Fibroblast of mammary gland (primary cell): ENCODE results near the gene RAB28.

Source experiments
- DNase-seq: peaks from one replicate; pipeline ENCODE4 v3.0.0-alpha.2; 2010; ENCODE audit warnings: low read depth
- H3K4me3 ChIP-seq: 2 replicates; pipeline ENCODE4 v1.5.1; 2011; ENCODE audit warnings: low read depth, mild to moderate bottlenecking, low read length, moderate library complexity; ENCODE audit not compliant: control insufficient read depth
- TF ChIP-seq, protein P1 (sequence below): conservative IDR thresholded peaks from 2 replicates; pipeline ENCODE4 v1.5.1; 2011; ENCODE audit warnings: low read depth, low read length, inconsistent platforms; ENCODE audit not compliant: control insufficient read depth, insufficient read depth

The RAB28 gene

DNA sequence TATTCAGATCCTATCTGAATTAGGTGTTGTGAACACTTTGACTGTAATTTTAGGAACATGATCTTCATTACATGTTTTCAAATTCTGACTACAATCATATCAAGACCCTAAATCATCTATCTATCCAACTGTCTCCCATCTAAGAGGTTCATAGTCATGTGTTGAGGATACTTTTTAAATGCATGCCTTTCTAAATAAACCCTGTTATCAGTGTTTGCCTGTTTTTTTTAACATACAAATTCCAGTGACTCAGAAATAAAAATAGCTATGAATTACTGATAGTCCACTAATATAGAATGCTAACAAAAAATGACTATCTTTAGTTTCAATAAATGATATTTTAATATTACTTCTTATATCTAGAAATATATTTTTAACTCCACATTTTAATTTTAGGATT is 8.0 kb downstream of the RAB28 start:
- H3K4me3 ChIP-seq = no peak overlapping the region
- no peak for DNase-seq
- TF ChIP-seq, protein P1, sequence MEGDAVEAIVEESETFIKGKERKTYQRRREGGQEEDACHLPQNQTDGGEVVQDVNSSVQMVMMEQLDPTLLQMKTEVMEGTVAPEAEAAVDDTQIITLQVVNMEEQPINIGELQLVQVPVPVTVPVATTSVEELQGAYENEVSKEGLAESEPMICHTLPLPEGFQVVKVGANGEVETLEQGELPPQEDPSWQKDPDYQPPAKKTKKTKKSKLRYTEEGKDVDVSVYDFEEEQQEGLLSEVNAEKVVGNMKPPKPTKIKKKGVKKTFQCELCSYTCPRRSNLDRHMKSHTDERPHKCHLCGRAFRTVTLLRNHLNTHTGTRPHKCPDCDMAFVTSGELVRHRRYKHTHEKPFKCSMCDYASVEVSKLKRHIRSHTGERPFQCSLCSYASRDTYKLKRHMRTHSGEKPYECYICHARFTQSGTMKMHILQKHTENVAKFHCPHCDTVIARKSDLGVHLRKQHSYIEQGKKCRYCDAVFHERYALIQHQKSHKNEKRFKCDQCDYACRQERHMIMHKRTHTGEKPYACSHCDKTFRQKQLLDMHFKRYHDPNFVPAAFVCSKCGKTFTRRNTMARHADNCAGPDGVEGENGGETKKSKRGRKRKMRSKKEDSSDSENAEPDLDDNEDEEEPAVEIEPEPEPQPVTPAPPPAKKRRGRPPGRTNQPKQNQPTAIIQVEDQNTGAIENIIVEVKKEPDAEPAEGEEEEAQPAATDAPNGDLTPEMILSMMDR = no peak

DNA sequence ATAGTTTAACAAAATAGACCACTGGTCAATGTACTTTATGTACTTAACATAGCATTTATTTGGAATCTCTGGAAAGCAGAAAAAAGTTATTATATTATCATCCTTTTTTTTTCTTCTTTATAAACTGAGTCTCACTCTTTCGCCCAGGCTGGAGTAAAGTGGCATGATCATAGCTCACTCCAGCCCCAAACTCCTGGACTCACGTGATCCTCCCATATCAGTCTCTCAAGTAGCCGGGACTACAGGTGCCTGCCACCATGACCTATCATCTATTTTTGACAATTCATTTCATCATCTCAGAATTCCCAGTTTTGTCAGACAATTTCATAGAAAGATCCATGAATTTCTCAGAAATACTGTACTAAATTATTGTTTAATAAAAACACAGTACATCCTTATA is 12.7 kb downstream of the RAB28 start:
- no peak overlapping the region for H3K4me3 ChIP-seq
- no peak for DNase-seq
- TF ChIP-seq, protein P1 = no peak

DNA sequence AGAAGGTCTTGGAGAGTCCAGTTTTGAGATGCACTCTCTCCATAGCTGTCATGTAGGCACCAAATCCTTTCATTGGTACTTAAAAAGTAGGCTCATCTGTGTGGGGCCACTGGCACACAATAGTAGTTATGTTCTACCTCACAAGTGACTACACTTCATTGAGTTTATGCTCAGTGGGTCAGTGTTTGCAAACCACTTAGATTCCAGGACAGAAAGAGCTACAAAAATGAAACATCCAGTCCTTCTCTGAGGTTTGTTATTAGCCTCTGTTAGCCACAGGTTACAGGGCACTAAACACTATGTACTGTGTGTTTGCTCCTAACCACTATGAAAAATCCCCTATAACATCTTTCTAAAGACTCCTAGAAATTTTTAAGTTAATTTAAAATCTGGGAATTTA is 13.8 kb downstream of the RAB28 start:
- TF ChIP-seq, protein P1 = no peak
- DNase-seq = no peak
- H3K4me3 ChIP-seq = no peak overlapping the region

DNA sequence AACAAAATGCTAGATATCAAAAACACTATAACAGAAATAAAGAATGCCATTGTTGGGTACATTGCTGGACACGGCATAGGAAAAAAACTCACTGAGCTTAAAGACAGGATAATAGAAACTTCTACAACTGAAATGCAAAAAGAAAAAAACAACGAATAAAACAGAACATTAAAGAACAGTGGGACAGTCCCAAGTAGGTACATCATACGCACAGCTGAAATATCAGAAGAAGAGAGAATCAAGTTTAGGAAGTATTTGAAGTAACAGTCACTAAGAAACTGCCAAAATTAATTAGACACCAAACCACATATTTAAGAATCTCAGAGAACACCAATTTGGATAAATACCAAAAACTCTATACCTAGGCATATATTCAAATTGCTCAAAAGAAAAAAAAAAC is 19.2 kb downstream of the RAB28 start:
- no peak for DNase-seq
- TF ChIP-seq, protein P1 = no peak
- no peak overlapping the region for H3K4me3 ChIP-seq

DNA sequence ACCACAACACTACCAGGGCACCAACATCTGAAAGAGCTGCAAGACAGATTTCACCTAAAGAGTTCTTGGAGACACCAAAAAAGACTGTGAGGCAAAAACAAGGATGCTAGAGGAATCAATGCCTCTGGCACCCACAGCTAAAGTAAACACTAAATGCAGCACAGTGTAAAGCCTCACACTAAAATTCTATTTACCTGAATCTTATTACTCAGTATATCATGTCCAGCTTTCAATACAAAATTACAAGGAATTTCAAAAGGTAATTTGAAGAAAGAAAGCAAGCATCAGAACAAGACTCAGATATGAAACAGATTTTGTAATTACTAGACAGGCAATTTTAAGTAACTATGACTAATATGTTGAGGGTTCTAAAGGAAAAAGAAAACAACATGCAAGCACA is 19.6 kb downstream of the RAB28 start:
- H3K4me3 ChIP-seq = no peak overlapping the region
- DNase-seq = no peak
- TF ChIP-seq, protein P1 = no peak

DNA sequence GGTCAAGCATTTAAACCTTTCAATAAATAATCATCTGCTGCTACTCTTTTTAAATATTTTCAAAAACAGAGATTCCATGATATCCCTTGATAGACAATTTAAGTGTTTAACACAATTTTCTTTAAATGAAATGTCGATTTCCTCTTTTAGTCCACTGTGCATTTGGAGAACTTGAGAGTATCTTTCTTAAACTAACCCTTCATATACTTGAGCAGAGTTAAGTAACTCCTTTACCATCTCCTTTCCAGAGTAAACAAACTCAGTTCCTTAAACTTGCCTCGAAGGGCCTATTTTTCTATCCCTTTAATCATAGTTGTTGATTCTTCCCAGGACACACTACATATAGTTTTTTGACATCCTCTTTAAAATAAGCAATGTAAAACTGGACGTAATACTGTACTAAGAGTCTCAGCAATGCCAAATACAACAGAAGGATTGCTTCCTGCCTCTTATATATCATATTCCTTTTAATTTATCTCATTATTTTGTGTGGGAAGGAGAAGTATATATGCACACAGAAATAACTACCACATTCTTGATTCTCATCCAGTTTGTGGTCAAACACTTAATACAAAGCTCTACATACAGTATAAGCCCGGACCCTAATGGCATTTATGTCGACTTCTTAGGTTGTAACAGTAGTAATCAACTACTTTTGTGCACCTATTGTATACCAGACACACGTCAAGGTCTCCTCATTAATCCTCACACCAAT is 22.8 kb downstream of the RAB28 start:
- no peak overlapping the region for H3K4me3 ChIP-seq
- TF ChIP-seq, protein P1 = no peak
- no peak for DNase-seq

DNA sequence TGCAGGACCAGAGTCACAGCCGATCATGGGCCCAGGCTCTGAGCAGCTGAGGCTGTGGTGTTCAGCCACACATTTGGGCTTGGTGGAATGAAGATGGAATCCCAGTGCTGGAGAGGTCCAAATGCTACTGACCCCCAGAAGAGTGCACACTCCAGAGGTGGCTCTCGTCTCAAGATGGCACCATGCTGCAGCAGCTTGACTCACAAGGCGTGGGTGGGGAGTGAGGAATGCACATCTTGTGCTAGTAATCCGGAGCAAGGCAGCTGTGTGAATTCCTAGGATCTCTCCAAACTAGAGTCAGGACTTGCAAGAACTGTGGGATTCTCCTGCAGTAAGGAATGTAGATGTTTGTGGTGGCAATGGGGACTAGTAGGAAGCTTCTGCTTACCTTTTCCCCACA is 28.7 kb downstream of the RAB28 start:
- TF ChIP-seq, protein P1 = no peak
- DNase-seq = peak; percentile 60
- no peak overlapping the region for H3K4me3 ChIP-seq
